ENCODE data around the gene SMAD9.

- no peak for TF ChIP-seq CTCF (IDR thresholded peaks at IDR 0.05)
- no peak for TF ChIP-seq POLR2A (IDR thresholded peaks at IDR 0.05)
- no peak for TF ChIP-seq POLR2AphosphoS5 (IDR thresholded peaks at IDR 0.05)
- no peak for TF ChIP-seq EP300 (IDR thresholded peaks at IDR 0.05)
Observed at GRCh38 chr13:36848199-36848982, 71.6 kb downstream of the SMAD9 start.
